Keratinocyte (primary cell): Measurements from ENCODE around the gene SMYD3.

Experiments
- EZH2 ChIP-seq: IDR thresholded peaks from one replicate; pipeline ENCODE4 v1.6.1; 2012; ENCODE audit warnings: inconsistent platforms, mild to moderate bottlenecking, low read length, moderate library complexity
- TF ChIP-seq, protein P1 (sequence below), 3 experiments: IDR thresholded peaks in 1 of 3; conservative IDR thresholded peaks in 1 of 3; optimal IDR thresholded peaks in 1 of 3; 2 replicates in 2 of 3; 3 replicates in 1 of 3; pipeline versions ENCODE3 to v1.5.1; 2011; ENCODE audit warnings: low read length in 3 of 3, mild to moderate bottlenecking in 3 of 3, moderate library complexity in 2 of 3, control low read depth in 1 of 3, inconsistent platforms in 1 of 3; ENCODE audit not compliant: insufficient read depth in 2 of 3; ENCODE audit errors: extremely low read depth in 1 of 3

DNA sequence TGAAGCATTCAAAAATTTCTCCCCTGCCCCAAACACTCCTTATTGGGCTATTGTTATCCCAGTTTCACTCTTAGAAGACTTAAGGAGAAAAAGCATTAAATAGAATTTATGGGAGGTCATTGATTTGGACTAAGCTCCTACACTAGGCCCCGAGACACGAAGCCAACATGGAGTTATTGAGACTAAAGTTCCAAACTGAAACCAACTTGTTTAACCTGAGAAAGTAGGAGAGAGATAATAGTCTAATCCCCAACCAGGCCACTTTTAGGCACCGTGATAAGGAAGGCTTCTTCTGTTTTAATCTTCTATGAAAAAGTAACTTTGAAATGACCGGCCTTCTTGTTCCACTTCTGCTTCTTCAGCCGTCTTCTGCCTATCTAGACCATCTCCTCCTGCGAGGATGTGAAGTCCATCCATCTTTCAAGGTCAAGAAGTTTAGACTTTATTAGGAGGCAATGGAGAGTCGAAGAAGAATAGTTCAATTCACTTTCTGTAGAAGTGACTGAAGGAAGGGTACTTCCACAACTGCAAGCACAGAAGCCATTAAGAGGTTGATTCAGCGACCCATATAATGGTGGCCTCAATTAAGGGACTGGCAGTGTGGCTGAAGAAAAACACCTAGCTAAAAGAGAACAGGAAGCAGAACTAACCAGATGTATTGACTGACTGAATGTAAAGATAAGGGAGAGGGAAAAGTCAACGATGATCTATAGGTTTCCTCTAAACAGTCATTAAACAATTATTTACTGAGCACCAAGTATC, 428.8 kb downstream of the SMYD3 start:
- TF ChIP-seq EZH2: no peak
- TF ChIP-seq, protein P1, sequence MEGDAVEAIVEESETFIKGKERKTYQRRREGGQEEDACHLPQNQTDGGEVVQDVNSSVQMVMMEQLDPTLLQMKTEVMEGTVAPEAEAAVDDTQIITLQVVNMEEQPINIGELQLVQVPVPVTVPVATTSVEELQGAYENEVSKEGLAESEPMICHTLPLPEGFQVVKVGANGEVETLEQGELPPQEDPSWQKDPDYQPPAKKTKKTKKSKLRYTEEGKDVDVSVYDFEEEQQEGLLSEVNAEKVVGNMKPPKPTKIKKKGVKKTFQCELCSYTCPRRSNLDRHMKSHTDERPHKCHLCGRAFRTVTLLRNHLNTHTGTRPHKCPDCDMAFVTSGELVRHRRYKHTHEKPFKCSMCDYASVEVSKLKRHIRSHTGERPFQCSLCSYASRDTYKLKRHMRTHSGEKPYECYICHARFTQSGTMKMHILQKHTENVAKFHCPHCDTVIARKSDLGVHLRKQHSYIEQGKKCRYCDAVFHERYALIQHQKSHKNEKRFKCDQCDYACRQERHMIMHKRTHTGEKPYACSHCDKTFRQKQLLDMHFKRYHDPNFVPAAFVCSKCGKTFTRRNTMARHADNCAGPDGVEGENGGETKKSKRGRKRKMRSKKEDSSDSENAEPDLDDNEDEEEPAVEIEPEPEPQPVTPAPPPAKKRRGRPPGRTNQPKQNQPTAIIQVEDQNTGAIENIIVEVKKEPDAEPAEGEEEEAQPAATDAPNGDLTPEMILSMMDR (optimal IDR thresholded peaks at IDR 0.05 in 1 of 3, IDR thresholded peaks at IDR 0.05 in 1 of 3, conservative IDR thresholded peaks at IDR 0.05 in 1 of 3; ENCODE audit: extremely low read depth in 1 of 3, insufficient read depth in 2 of 3, low read length in 3 of 3): no peak
